H1 (cell line): ENCODE data around the gene MAN2C1. TPM values are rescaled to one million over a fixed set of nuclear protein-coding genes. Genes with fewer than 3 reads are reported as not detected.

ENCODE experiments used
- CTCF ChIA-PET: fragments of 300-600 bp; sonication (Branson Sonifier 250); formaldehyde crosslinking; loops from one replicate; lab custom pipeline; 2021; ENCODE audit not compliant: partially characterized antibody; lab: Charles Lee
- POLR2A ChIA-PET: fragments of 300-600 bp; sonication (Branson Sonifier 250); formaldehyde crosslinking; loops from one replicate; lab custom pipeline; 2021; ENCODE audit warnings: inconsistent platforms; ENCODE audit not compliant: partially characterized antibody; lab: Charles Lee
- DNase-seq, 2 experiments: peaks; one replicate each; pipeline versions ENCODE4 v3.0.0 to v3.0.0-alpha.2; 2010 to 2022; ENCODE audit warnings: low spot score in 2 of 2, low read depth in 1 of 2, mixed read lengths in 1 of 2
- FAIRE-seq: peaks from 2 replicates; lab custom pipeline; 2011; peaks lifted over from hg19 to GRCh38; lab: Jason Lieb, UNC
- H2AFZ ChIP-seq: 2 replicates; pipeline ENCODE4 v1.8.1; 2012; ENCODE audit warnings: low read length, inconsistent platforms
- H2AK5ac ChIP-seq: 2 replicates; pipeline ENCODE4 v1.6.1; 2013; ENCODE audit warnings: low read depth, low read length
- H2BK120ac ChIP-seq: replicated peaks from 2 replicates; pipeline ENCODE3; 2013; ENCODE audit warnings: low read depth, low read length, inconsistent platforms
- H2BK12ac ChIP-seq: 2 replicates; pipeline ENCODE4 v1.6.1; 2013; ENCODE audit warnings: low read depth, low read length
- H2BK15ac ChIP-seq: 2 replicates; pipeline ENCODE4 v1.6.1; 2013; ENCODE audit warnings: low read length
- H2BK20ac ChIP-seq: 2 replicates; pipeline ENCODE4 v1.6.1; 2013; ENCODE audit warnings: low read length
- H2BK5ac ChIP-seq: 2 replicates; pipeline ENCODE4 v1.6.1; 2013; ENCODE audit warnings: low read depth, low read length
- H3K14ac ChIP-seq: 2 replicates; pipeline ENCODE4 v1.6.1; 2013; ENCODE audit warnings: inconsistent platforms; ENCODE audit not compliant: insufficient read length
- H3K18ac ChIP-seq: 2 replicates; pipeline ENCODE4 v1.6.1; 2013; ENCODE audit warnings: low read length; ENCODE audit errors: extremely low read depth
- H3K23ac ChIP-seq: 2 replicates; pipeline ENCODE4 v1.6.1; 2013; ENCODE audit warnings: inconsistent platforms; ENCODE audit not compliant: insufficient read length
- H3K23me2 ChIP-seq: 2 replicates; pipeline ENCODE4 v1.6.1; 2013; ENCODE audit warnings: low read depth, low read length
- H3K27ac ChIP-seq: 2 replicates; pipeline ENCODE4 v1.6.1; 2011; ENCODE audit warnings: low read depth, low read length, inconsistent platforms
- H3K27me3 ChIP-seq, 4 experiments: replicated peaks in 1 of 4; 1 replicate in 1 of 4; 2 replicates in 3 of 4; pipeline versions ENCODE4 v1.6.1 to v1.8.1; 2011 to 2013; ENCODE audit warnings: low read length in 3 of 4, mild to moderate bottlenecking in 3 of 4, inconsistent platforms in 2 of 4, mixed read lengths in 2 of 4, moderate library complexity in 1 of 4; ENCODE audit not compliant: control insufficient read depth in 3 of 4, insufficient read depth in 3 of 4; ENCODE audit errors: extremely low read depth in 1 of 4
- H3K36me3 ChIP-seq, 4 experiments: 2 replicates each; pipeline versions ENCODE4 v1.6.1 to v1.8.1; 2011 to 2013; ENCODE audit warnings: mild to moderate bottlenecking in 4 of 4, low read length in 3 of 4, moderate library complexity in 2 of 4, control low read depth in 1 of 4, inconsistent platforms in 1 of 4; ENCODE audit not compliant: insufficient read depth in 4 of 4, control insufficient read depth in 2 of 4
- H3K4ac ChIP-seq: replicated peaks from 2 replicates; pipeline ENCODE3; 2013; ENCODE audit warnings: low read length, low read depth, mixed read lengths, inconsistent platforms; ENCODE audit not compliant: insufficient read length
- H3K4me1 ChIP-seq, 4 experiments: replicated peaks in 1 of 4; 1 replicate in 1 of 4; 2 replicates in 3 of 4; pipeline versions ENCODE4 v1.6.1 to v1.8.1; 2011 to 2013; ENCODE audit warnings: low read length in 3 of 4, inconsistent platforms in 2 of 4, mixed read lengths in 1 of 4; ENCODE audit not compliant: insufficient read depth in 4 of 4, control insufficient read depth in 3 of 4
- H3K4me2 ChIP-seq, 2 experiments: 2 replicates each; pipeline versions ENCODE4 v1.6.1 to v1.8.1; 2011 to 2013; ENCODE audit warnings: low read depth in 2 of 2, low read length in 2 of 2, control low read depth in 1 of 2, inconsistent platforms in 1 of 2, mild to moderate bottlenecking in 1 of 2; ENCODE audit not compliant: insufficient read depth in 1 of 2
- H3K4me3 ChIP-seq, 4 experiments: fragments of 200-600, 300-600 bp in 1 of 4; sonication (generic), shearing (Covaris generic), sonication (Bioruptor Twin) in 1 of 4; 2 replicates each; pipeline versions ENCODE4 v1.5.1 to v1.8.1; 2011 to 2016; ENCODE audit warnings: low read length in 4 of 4, low read depth in 3 of 4, control low read depth in 2 of 4, inconsistent platforms in 2 of 4, mild to moderate bottlenecking in 2 of 4, mixed read lengths in 1 of 4, moderate library complexity in 1 of 4; ENCODE audit not compliant: insufficient read depth in 2 of 4; ENCODE audit errors: extremely low read depth in 1 of 4
- H3K56ac ChIP-seq: replicated peaks from 2 replicates; pipeline ENCODE3; 2013; ENCODE audit warnings: low read depth, mild to moderate bottlenecking, mixed read lengths, low read length, inconsistent platforms; ENCODE audit not compliant: insufficient read length
- H3K79me1 ChIP-seq: 2 replicates; pipeline ENCODE4 v1.6.1; 2013; ENCODE audit warnings: low read depth, low read length, control low read depth
- H3K79me2 ChIP-seq, 2 experiments: 2 replicates each; pipeline versions ENCODE4 v1.6.1 to v1.8.1; 2012 to 2013; ENCODE audit warnings: low read length in 2 of 2, mild to moderate bottlenecking in 2 of 2, inconsistent platforms in 1 of 2; ENCODE audit not compliant: insufficient read depth in 2 of 2, control insufficient read depth in 1 of 2
- H3K9ac ChIP-seq, 4 experiments: replicated peaks in 1 of 4; 1 replicate in 1 of 4; 2 replicates in 3 of 4; pipeline versions ENCODE4 v1.6.1 to v1.8.1; 2011 to 2013; ENCODE audit warnings: low read depth in 3 of 4, low read length in 3 of 4, control low read depth in 2 of 4, mild to moderate bottlenecking in 2 of 4, moderate library complexity in 2 of 4, inconsistent platforms in 1 of 4; ENCODE audit errors: extremely low read depth in 1 of 4
- H3K9me3 ChIP-seq, 2 experiments: 2 replicates each; pipeline versions ENCODE4 v1.6.1 to v1.8.1; 2012 to 2013; ENCODE audit warnings: mild to moderate bottlenecking in 2 of 2, moderate library complexity in 2 of 2, control low read depth in 1 of 2, inconsistent platforms in 1 of 2, low read depth in 1 of 2, low read length in 1 of 2, mixed read lengths in 1 of 2; ENCODE audit not compliant: insufficient read depth in 2 of 2
- H4K20me1 ChIP-seq, 2 experiments: replicated peaks in 1 of 2; 2 replicates each; pipeline versions ENCODE3 to v1.8.1; 2011 to 2013; ENCODE audit warnings: inconsistent platforms in 2 of 2, low read length in 2 of 2, mild to moderate bottlenecking in 1 of 2; ENCODE audit not compliant: insufficient read depth in 2 of 2, control insufficient read depth in 1 of 2
- H4K5ac ChIP-seq: 2 replicates; pipeline ENCODE4 v1.6.1; 2013; ENCODE audit warnings: low read length, low read depth, mixed read lengths, inconsistent platforms; ENCODE audit not compliant: insufficient read length
- H4K8ac ChIP-seq: 2 replicates; pipeline ENCODE4 v1.8.0; 2013; ENCODE audit warnings: mild to moderate bottlenecking, moderate library complexity, low read length, inconsistent platforms; ENCODE audit not compliant: insufficient read depth; ENCODE audit errors: extremely low read depth
- H4K91ac ChIP-seq: replicated peaks from 2 replicates; pipeline ENCODE3; 2013; ENCODE audit warnings: low read length, mixed read lengths, inconsistent platforms; ENCODE audit not compliant: insufficient read length
- TCF12 ChIP-seq: IDR thresholded peaks from 2 replicates; pipeline ENCODE4 v1.6.1; 2011; ENCODE audit warnings: low read depth, mild to moderate bottlenecking, low read length
- WGBS, 2 experiments: shearing (Covaris generic) in 1 of 2; methylation state at CpG; one replicate each; pipeline versions ENCODE4 v1.1.6 to v1.1.7; 2013 to 2015; ENCODE audit warnings: low lambda C conversion rate in 2 of 2, mixed read lengths in 2 of 2, inconsistent platforms in 1 of 2, low coverage in 1 of 2, missing lambda C conversion rate in 1 of 2; ENCODE audit not compliant: insufficient replicate concordance in 2 of 2, insufficient coverage in 1 of 2, insufficient read length in 1 of 2; ENCODE audit errors: extremely low coverage in 1 of 2, missing lambda C conversion rate in 1 of 2; 5-methylcytosine and 5-hydroxymethylcytosine counted together
- polyA plus RNA-seq, 7 experiments: library from polyadenylated mRNA; depleted of rRNA in 3 of 7; stranded (reverse) in 5 of 7; unstranded in 2 of 7; fragments of >200 nt in 5 of 7; fragments of 200-250 nt in 2 of 7; gene quantifications; 1 replicate in 5 of 7; 2 replicates in 1 of 7; 4 replicates in 1 of 7; pipeline versions ENCODE4 v1.2.1 to v1.2.3, GENCODE V29; 2011 to 2013; ENCODE audit warnings: missing spikeins in 2 of 7, mixed read lengths in 2 of 7
- total RNA-seq: library from RNA; stranded (reverse); fragmentation: NEBNext Ultra II Directional; extraction: Animal tissue kit (Norgen Biotek cat#: 25700); gene quantifications from 2 replicates; pipeline ENCODE4 v1.2.1, GENCODE V29; 2021

Gene MAN2C1
- total and polyA plus RNA-seq, 2 of the 8 experiments (the other 6 are each of a cell fraction or from before 2014, with no cell fraction given), result 56.3 to 88.9 TPM

DNA sequence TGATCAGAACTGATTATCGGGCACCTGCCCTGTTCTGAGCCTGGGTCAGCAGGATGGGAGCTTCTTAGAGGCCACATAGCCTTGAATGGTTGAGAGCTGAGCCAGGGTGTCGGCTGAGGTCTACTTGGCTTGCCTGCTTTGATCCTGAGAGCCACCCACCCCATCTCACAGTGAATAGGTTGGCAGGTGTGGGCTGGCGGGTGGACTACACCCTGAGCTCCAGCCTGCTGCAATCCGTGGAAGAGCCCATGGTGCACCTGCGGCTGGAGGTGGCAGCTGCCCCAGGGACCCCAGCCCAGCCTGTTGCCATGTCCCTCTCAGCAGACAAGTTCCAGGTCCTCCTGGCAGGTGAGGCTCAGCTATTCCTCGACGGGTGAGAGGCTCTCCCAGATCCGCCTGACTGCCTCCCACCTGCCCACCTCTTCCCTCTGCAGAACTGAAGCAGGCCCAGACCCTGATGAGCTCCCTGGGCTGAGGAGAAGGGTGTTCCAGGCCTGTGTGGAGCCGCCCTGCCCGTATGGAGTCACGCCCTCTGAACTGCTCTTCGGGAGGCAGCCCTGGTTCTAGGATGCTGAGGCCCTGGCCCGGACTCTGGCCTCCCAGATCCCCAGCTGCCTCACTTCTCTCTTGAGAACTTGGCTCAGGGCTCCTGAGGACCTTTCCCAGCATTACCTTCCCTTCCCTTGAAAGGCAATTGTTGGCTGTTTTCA, 28.7 kb downstream of the MAN2C1 start:
- CTCF ChIA-PET, result interaction anchor here (0.6 to 1.4 kb wide), 3 partner anchors 11 to 28 kb away, joined by 3 to 6 read pairs (median 5); partner anchors contain the start of gene MAN2C1
- H2BK5ac ChIP-seq, result no peak overlapping the region
- no peak for TF ChIP-seq TCF12

More for the DNA sequence above, 28.7 kb downstream of the MAN2C1 start:
- Histone ChIP-seq H2AK5ac (no peak overlapping the region), H3K18ac (no peak overlapping the region), H2BK20ac (no peak overlapping the region), H3K4me1 (peaks cover 0 to 7% (median 2%) of the 10 kb centered on the region in 4 experiments; a peak in 5 of 7 replicates), H3K79me2 (peaks cover 0 to 7% of the 10 kb centered on the region in 2 experiments; a peak in 2 of 4 replicates), H3K4ac (no peak overlapping the region), H3K14ac (no peak overlapping the region), H3K23ac (no peak overlapping the region), H2BK15ac (no peak overlapping the region), H3K4me3 (no peak overlapping the region), H3K79me1 (0 out of 2 replicates have a peak, but pooled peaks cover 2% of the 10 kb centered on the region), H3K9me3 (no peaks in the 10 kb centered on the region), H2AFZ (no peak overlapping the region), H4K5ac (no peak overlapping the region), H3K27ac (no peak overlapping the region), H3K36me3 (peaks cover 3 to 24% (median 5%) of the 10 kb centered on the region in 4 experiments; a peak in 5 of 8 replicates), H3K23me2 (peaks cover 8% of the 10 kb centered on the region), H2BK12ac (no peak overlapping the region), H4K8ac (no peak overlapping the region; the same call in 1 of the 2 replicates), H3K27me3 (no peaks in the 10 kb centered on the region; a peak in 1 of 7 replicates), H4K20me1 (no peaks in the 10 kb centered on the region), H3K56ac (no peak overlapping the region), H3K4me2 (no peak overlapping the region), H2BK120ac (no peak overlapping the region), H4K91ac (no peak overlapping the region), H3K9ac (no peak overlapping the region)
- 87% methylated on average over 13 of the region's 13 CpGs; no CpG with 5 or more reads in 1 of the 2 experiments for WGBS, 2 experiments
- POLR2A ChIA-PET, result interaction anchor here (0.9 to 2.7 kb wide), 5 partner anchors 9 to 316 kb away, joined by 3 to 12 read pairs (median 5); partner anchors contain the start of gene PPCDC
- DNase-seq, result no peak
- FAIRE-seq, result no peak
